Stimulated activated CD4-positive, alpha-beta T cell treated with anti-CD3 and anti-CD28 coated beads, Interleukin-15, amount 100 ng/mL, for 1 hour (primary cell): ENCODE measurements around the gene DHRS9.
A peak's percentile ranks its signal among the peaks of the same experiment; 100 is the strongest.

Source experiments
- DNase-seq, 2 donors: peaks; one replicate each; pipeline ENCODE4 v3.0.0-alpha.2; 2020; ENCODE audit warnings: low read depth in 1 of 2, low spot score in 1 of 2

DHRS9 gene

GRCh38 chr2:169093535-169093934, 24.2 kb downstream of the DHRS9 start:
- no peak for DNase-seq

GRCh38 chr2:169094676-169095075, 25.3 kb downstream of the DHRS9 start:
- DNase-seq = no peak

- DNase-seq = no peak
Measured at GRCh38 chr2:169095621-169096105, 26.3 kb downstream of the DHRS9 start.

GRCh38 chr2:169104848-169105247, 35.5 kb downstream of the DHRS9 start:
- DNase-seq = no peak

GRCh38 chr2:169105476-169105875, 36.1 kb downstream of the DHRS9 start:
- DNase-seq = no peak

GRCh38 chr2:169106134-169106533, 36.8 kb downstream of the DHRS9 start:
- no peak for DNase-seq

- DNase-seq = no peak
Measured at GRCh38 chr2:169106563-169107545, 37.5 kb downstream of the DHRS9 start.

GRCh38 chr2:169107645-169108044, 38.3 kb downstream of the DHRS9 start:
- DNase-seq = no peak

- no peak for DNase-seq
Measured at GRCh38 chr2:169108099-169108884, 38.9 kb downstream of the DHRS9 start.

GRCh38 chr2:169109502-169110409, 40.4 kb downstream of the DHRS9 start:
- DNase-seq = peak; percentile 39 to 48

GRCh38 chr2:169110419-169110818, 41.1 kb downstream of the DHRS9 start:
- no peak for DNase-seq

- no peak for DNase-seq
Measured at GRCh38 chr2:169110916-169111315, 41.6 kb downstream of the DHRS9 start.

GRCh38 chr2:169112841-169113240, 43.5 kb downstream of the DHRS9 start:
- DNase-seq = no peak

GRCh38 chr2:169114056-169114455, 44.7 kb downstream of the DHRS9 start:
- no peak for DNase-seq

GRCh38 chr2:169116327-169116726, 47.0 kb downstream of the DHRS9 start:
- DNase-seq = no peak

GRCh38 chr2:169116993-169117392, 47.6 kb downstream of the DHRS9 start:
- DNase-seq = no peak

GRCh38 chr2:169118060-169118459, 48.7 kb downstream of the DHRS9 start:
- DNase-seq = no peak

GRCh38 chr2:169119123-169119760, 49.9 kb downstream of the DHRS9 start:
- DNase-seq = no peak

- DNase-seq = no peak
Measured at GRCh38 chr2:169119851-169120250, 50.5 kb downstream of the DHRS9 start.

GRCh38 chr2:169129703-169130243, 60.4 kb downstream of the DHRS9 start:
- no peak for DNase-seq
